Tibial nerve (tissue), 4 donors: ENCODE measurements around the gene FGR. TPM values are rescaled to one million over a fixed set of nuclear protein-coding genes. Genes with fewer than 3 reads are reported as not detected.

Experiments
- DNase-seq, 2 donors: peaks; one replicate each; pipeline ENCODE4 v3.0.0-alpha.2; 2019; ENCODE audit warnings: low spot score in 2 of 2
- H3K27ac ChIP-seq, 4 donors: fragments of 200-600 bp; sonication (generic) in 3 of 4; one replicate each; pipeline ENCODE4 v1.5.1; 2017 to 2019; ENCODE audit warnings: mild to moderate bottlenecking in 1 of 4
- H3K27me3 ChIP-seq, 2 donors: fragments of 200-600 bp; sonication (generic) in 1 of 2; one replicate each; pipeline versions ENCODE4 v1.5.1 to v1.6.0; 2017 to 2019
- H3K36me3 ChIP-seq, 3 donors: fragments of 200-600 bp; sonication (generic); one replicate each; pipeline ENCODE4 v1.5.1; 2018 to 2019
- H3K4me1 ChIP-seq, 4 donors: fragments of 200-600 bp; sonication (generic) in 3 of 4; one replicate each; pipeline ENCODE4 v1.5.1; 2017 to 2019
- H3K4me3 ChIP-seq, 4 donors: fragments of 200-600 bp; sonication (generic) in 3 of 4; one replicate each; pipeline ENCODE4 v1.5.1; 2017 to 2019; ENCODE audit warnings: mild to moderate bottlenecking in 1 of 4, moderate library complexity in 1 of 4
- H3K9me3 ChIP-seq, 4 donors: fragments of 200-600 bp; sonication (generic) in 3 of 4; one replicate each; pipeline ENCODE4 v1.5.1; 2017 to 2019
- CTCF ChIP-seq, 5 experiments: fragments of 200-600 bp in 3 of 5; fragments of 450-650 bp in 2 of 5; sonication (generic) in 3 of 5; IDR thresholded peaks; one replicate each; pipeline ENCODE4 v1.5.1; 2016 to 2019; ENCODE audit warnings: antibody characterized with exemption in 5 of 5, mild to moderate bottlenecking in 3 of 5, moderate library complexity in 2 of 5
- EP300 ChIP-seq, 2 donors: sonication (generic); formaldehyde crosslinking; IDR thresholded peaks; one replicate each; pipeline ENCODE4 v1.6.1; 2017; ENCODE audit warnings: antibody characterized with exemption in 2 of 2, mild to moderate bottlenecking in 1 of 2
- POLR2A ChIP-seq, 2 donors: fragments of 450-650 bp; IDR thresholded peaks; one replicate each; pipeline ENCODE4 v1.6.1; 2017; ENCODE audit warnings: antibody characterized with exemption in 2 of 2, mild to moderate bottlenecking in 2 of 2, moderate library complexity in 2 of 2
- WGBS, 2 donors: methylation state at CpG; one replicate each; pipeline ENCODE4 v1.1.5; 2018; 5-methylcytosine and 5-hydroxymethylcytosine counted together
- total RNA-seq, 4 donors: library from RNA; depleted of rRNA; stranded (reverse); fragments of >200 nt; gene quantifications; one replicate each; pipeline ENCODE4 v1.1.0, GENCODE V29; 2016

The FGR gene
- total RNA-seq, 4 donors from 2014 or later: 18.4 to 63.9 (median 22.6) TPM

DNA sequence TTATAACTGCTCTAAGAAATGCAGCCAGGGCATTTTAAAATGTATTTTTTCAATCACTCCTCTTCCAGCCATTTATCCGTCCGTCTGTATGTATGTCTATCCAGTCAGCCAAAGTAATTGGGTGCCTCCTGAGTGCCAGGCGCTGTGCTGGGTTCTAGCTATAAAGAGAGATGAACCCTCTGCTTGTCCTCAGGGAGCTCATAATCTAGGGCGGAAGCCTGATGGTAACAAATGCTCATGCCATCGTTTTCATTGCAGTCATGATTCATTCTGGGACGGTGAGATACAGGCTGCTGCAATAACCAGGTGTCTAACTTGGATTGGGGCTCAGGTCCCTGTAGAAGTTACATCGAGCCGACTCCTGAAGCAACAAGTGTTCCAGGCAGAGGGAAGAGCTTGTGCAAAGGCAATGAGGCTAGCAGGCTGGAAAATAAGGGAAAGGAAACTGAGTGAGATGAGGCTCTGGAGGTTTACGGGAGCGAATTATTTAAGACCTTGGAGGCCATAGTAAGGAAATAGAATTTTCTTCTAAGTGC, 25.4 kb upstream of the FGR start:
- TF ChIP-seq CTCF (IDR thresholded peaks at IDR 0.05) (no peak), EP300 (IDR thresholded peaks at IDR 0.05) (no peak), POLR2A (IDR thresholded peaks at IDR 0.05) (no peak)
- Histone ChIP-seq H3K9me3 (no peaks in the 10 kb centered on the region), H3K36me3 (peaks cover 0 to under 1% (median 0%) of the 10 kb centered on the region in 3 donors), H3K27ac (peak overlapping the region; percentile 75 to 97 (median 91)), H3K4me1 (peaks cover 0 to 46% (median 17%) of the 10 kb centered on the region in 4 donors), H3K27me3 (no peaks in the 10 kb centered on the region), H3K4me3 (peak overlapping the region; percentile 33 to 79 (median 58))
- no peak for DNase-seq
- WGBS, 2 donors: 58 to 64% methylated on average over 10 of the region's 10 CpGs

DNA sequence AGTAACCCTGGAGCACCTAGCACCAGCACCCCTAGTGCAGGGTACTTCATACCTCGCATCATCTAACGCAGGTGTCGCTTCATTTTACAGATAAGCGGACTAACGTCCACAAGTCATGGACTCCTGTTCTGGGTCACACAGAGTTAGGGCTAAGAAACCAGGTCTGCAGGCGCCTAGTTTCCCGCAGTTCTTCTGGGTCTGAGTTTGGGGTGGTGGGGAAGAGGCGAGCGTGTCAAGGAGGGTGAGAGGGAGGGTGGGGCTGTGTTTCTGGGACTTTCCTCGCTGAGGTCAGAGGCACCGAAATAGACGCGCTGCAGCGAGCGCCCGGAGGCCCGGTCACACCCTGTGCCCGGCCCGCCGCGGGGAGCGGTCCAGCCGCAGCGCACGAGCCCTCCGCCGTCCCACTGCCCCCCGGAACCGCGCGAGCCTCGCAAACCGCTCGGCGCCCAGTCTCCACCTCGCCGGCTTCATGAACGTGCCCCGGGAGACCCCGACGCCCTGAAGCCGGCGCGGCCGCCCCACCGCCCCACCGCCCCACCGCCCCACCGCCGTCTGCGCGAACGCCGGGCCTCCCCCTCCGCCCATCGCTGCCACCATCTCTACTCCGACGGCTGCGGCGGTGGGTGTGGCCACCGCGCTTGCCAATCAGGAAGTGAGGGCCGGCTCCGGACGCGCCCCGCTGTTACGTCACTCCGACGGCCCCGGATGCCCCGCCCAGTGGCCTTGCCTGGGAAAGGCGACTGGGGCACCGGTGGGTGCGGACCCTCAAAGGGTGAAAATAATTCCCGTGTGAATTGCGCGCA, 24.7 kb upstream of the FGR start:
- H3K27ac ChIP-seq: peak overlapping the region; percentile 75 to 97 (median 91)
- WGBS, 2 donors: 9% methylated on average over 49 to 50 of the region's 78 CpGs

DNA sequence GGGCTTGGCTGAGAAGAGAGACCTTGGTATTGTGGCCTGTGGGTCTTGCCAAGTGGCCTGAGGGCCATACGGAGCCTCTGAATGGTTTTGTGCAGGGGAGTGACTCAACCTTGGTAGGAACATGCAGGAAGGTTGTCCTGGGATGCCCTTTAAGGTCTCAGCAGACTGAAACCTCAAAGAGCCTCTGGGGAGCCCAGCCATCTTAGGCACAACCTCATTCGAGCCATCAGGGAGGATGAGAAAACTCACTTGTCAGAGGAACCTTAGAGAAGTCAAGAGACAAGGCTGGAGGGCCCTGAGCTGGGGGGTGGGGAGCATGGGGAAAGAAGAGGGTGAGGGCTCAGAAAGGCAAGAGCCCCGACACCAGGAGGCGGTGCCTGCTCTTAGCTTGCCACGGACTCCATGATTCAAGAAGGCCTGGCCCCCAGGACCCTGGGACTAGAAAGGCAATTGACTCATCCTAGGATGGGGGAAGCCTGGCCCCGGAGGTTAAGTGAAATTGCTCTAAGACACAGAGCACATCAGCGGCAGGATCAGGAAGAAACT, 24.0 kb upstream of the FGR start:
- DNase-seq: no peak
- Histone ChIP-seq H3K4me1 (peaks cover 0 to 49% (median 17%) of the 10 kb centered on the region in 4 donors), H3K4me3 (peak overlapping the region in 3 of 4 donors; percentile 54 to 79 (median 61))

More for the DNA sequence above, 24.7 kb upstream of the FGR start:
- DNase-seq: peak; percentile 87 to 89
- Histone ChIP-seq H3K4me3 (peak overlapping the region; percentile 33 to 79 (median 58)), H3K27me3 (no peaks in the 10 kb centered on the region), H3K4me1 (peaks cover 0 to 49% (median 17%) of the 10 kb centered on the region in 4 donors), H3K9me3 (no peaks in the 10 kb centered on the region), H3K36me3 (no peaks in the 10 kb centered on the region)
- TF ChIP-seq CTCF (IDR thresholded peaks at IDR 0.05) (no peak), POLR2A (IDR thresholded peaks at IDR 0.05) (peak; percentile 25 to 50), EP300 (IDR thresholded peaks at IDR 0.05) (peak; percentile 48 to 85)

DNA sequence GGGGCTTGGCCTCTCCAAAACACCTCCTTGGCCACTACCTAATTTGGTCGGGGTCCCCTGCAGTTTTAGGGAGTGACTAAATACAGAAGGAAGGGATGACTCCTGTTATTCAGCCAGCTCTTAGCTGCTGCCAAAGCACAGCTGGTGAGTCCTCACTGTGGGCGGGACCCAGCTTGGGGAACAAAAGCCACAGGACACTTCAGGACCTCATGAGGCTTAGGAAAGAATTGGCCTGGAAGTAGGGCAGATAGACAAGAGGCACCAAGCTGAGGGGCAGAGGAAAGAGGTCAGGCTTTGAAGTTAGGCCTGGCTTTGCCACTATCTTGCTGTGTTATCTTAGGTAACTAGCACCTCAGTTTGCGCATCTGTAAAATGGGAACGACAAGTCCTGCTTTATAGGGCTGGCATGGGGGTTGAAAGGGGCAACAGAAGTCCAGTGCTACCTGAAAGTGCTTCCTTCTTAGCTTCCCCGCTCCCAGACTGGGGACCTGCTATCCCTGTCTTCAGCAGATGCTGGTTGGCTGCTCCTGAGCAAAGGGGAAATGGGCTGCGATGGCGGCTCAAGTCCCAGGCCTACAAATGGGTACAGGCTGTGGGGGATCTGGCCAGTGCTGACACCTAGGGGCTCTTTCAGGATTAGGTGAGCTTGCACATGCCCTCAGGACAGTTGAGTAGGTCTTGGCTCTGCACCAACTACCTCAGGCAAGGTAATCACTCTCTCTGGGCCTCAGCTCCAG, 21.3 kb upstream of the FGR start:
- Histone ChIP-seq H3K27me3 (no peaks in the 10 kb centered on the region), H3K36me3 (no peaks in the 10 kb centered on the region), H3K27ac (peak overlapping the region in 2 of 4 donors; percentile 72 to 80), H3K9me3 (no peaks in the 10 kb centered on the region), H3K4me1 (peaks cover 0 to 35% (median 11%) of the 10 kb centered on the region in 4 donors), H3K4me3 (no peak overlapping the region)
- 80 to 83% methylated on average over 7 of the region's 7 CpGs for WGBS, 2 donors
- DNase-seq: peak in 1 of 2 donors; percentile 55
- TF ChIP-seq CTCF (IDR thresholded peaks at IDR 0.05): no peak
- TF ChIP-seq POLR2A (IDR thresholded peaks at IDR 0.05): no peak
- peak in 1 of 2 donors; percentile 16 for TF ChIP-seq EP300 (IDR thresholded peaks at IDR 0.05)

More for the DNA sequence above, 24.0 kb upstream of the FGR start:
- peak overlapping the region; percentile 75 to 97 (median 91) for H3K27ac ChIP-seq
- TF ChIP-seq CTCF (IDR thresholded peaks at IDR 0.05): no peak
- TF ChIP-seq POLR2A (IDR thresholded peaks at IDR 0.05): no peak
- TF ChIP-seq EP300 (IDR thresholded peaks at IDR 0.05): no peak
- H3K9me3 ChIP-seq: no peaks in the 10 kb centered on the region
- no peaks in the 10 kb centered on the region for H3K36me3 ChIP-seq
- WGBS, 2 donors: 50 to 55% methylated on average over 7 of the region's 7 CpGs
- H3K27me3 ChIP-seq: no peaks in the 10 kb centered on the region
